Astrocyte (in vitro differentiated cells and primary cell): ENCODE measurements around the gene RUBCNL.

ENCODE experiments used
- CTCF ChIP-seq: IDR thresholded peaks from 2 replicates; pipeline ENCODE4 v1.5.1; 2011; ENCODE audit warnings: low read depth, mild to moderate bottlenecking, inconsistent platforms, low read length, moderate library complexity; ENCODE audit not compliant: insufficient read depth
- EZH2 ChIP-seq: IDR thresholded peaks from 2 replicates; pipeline ENCODE4 v1.6.1; 2012; ENCODE audit warnings: mild to moderate bottlenecking, low read length, inconsistent platforms; ENCODE audit not compliant: insufficient read depth

GRCh38 chr13:46313024-46313423 lies 74.0 kb downstream of the RUBCNL start:
- TF ChIP-seq CTCF (no peak), EZH2 (no peak)
